Upper lobe of left lung (tissue), 4 donors: Measurements from ENCODE around the gene DNER.

Experiments used
- CTCF ChIP-seq, 6 experiments: fragments of 450-650 bp in 4 of 6; fragments of 200-600 bp in 2 of 6; sonication (generic) in 2 of 6; IDR thresholded peaks; one replicate each; pipeline ENCODE4 v1.5.1; 2016 to 2019; ENCODE audit warnings: antibody characterized with exemption in 6 of 6
- POLR2A ChIP-seq, 4 donors: fragments of 450-650 bp; IDR thresholded peaks; one replicate each; pipeline ENCODE4 v1.5.1; 2016 to 2017; ENCODE audit warnings: antibody characterized with exemption in 4 of 4, mild to moderate bottlenecking in 2 of 4
- POLR2AphosphoS5 ChIP-seq, 2 donors: sonication (generic); formaldehyde crosslinking; IDR thresholded peaks; one replicate each; pipeline ENCODE4 v1.5.1; 2017; ENCODE audit warnings: antibody characterized with exemption in 2 of 2

GRCh38 chr2:229378386-229378785 is 336.0 kb downstream of the DNER start:
- TF ChIP-seq CTCF (IDR thresholded peaks at IDR 0.05) (no peak), POLR2AphosphoS5 (IDR thresholded peaks at IDR 0.05) (no peak), POLR2A (IDR thresholded peaks at IDR 0.05) (no peak)
